Thyroid gland (tissue), 4 donors: Measurements from ENCODE around the gene PSMC4. TPM values are rescaled to one million over a fixed set of nuclear protein-coding genes. Genes with fewer than 3 reads are reported as not detected.

ENCODE experiments used
- DNase-seq, 2 donors: peaks; one replicate each; pipeline ENCODE4 v3.0.0-alpha.2; 2019
- H3K27ac ChIP-seq, 3 donors: fragments of 200-600 bp; sonication (generic); 1 replicate in 2 of 3; 2 replicates in 1 of 3; pipeline ENCODE4 v1.5.1; 2016 to 2019; ENCODE audit warnings: mild to moderate bottlenecking in 1 of 3, moderate library complexity in 1 of 3
- H3K27me3 ChIP-seq: fragments of 200-600 bp; sonication (generic); one replicate; pipeline ENCODE4 v1.5.1; 2019
- H3K36me3 ChIP-seq, 2 donors: fragments of 200-600 bp; sonication (generic); one replicate each; pipeline ENCODE4 v1.5.1; 2016 to 2019
- H3K4me1 ChIP-seq, 2 donors: fragments of 200-600 bp; sonication (generic); one replicate each; pipeline ENCODE4 v1.5.1; 2017 to 2019
- H3K4me3 ChIP-seq, 3 donors: fragments of 200-600 bp; sonication (generic); replicated peaks in 1 of 3; 1 replicate in 2 of 3; 2 replicates in 1 of 3; pipeline ENCODE4 v1.5.1; 2016; ENCODE audit warnings: mild to moderate bottlenecking in 1 of 3
- H3K9me3 ChIP-seq: fragments of 200-600 bp; sonication (generic); one replicate; pipeline ENCODE4 v1.5.1; 2017
- POLR2A ChIP-seq, 2 donors: fragments of 450-650 bp; IDR thresholded peaks; one replicate each; pipeline ENCODE4 v1.6.1; 2017; ENCODE audit warnings: antibody characterized with exemption in 2 of 2, mild to moderate bottlenecking in 2 of 2, moderate library complexity in 1 of 2
- WGBS, 2 donors: methylation state at CpG; one replicate each; pipeline ENCODE4 v1.1.5; 2017; 5-methylcytosine and 5-hydroxymethylcytosine counted together
- intact Hi-C: fragments of 100-400 bp; cut with DNase I; formaldehyde crosslinking; loops from one replicate; pipeline ENCODE4 v1.15.1; 2023
- total RNA-seq, 4 donors: library from RNA; depleted of rRNA; stranded (reverse); fragments of >200 nt; gene quantifications; one replicate each; pipeline ENCODE4 v1.2.3, GENCODE V29; 2016
- TF ChIP-seq, protein P1 (sequence below), 6 experiments: fragments of 200-600 bp in 3 of 6; fragments of 450-650 bp in 3 of 6; sonication (generic) in 3 of 6; IDR thresholded peaks; one replicate each; pipeline ENCODE4 v1.5.1; 2016 to 2019; ENCODE audit warnings: antibody characterized with exemption in 6 of 6, mild to moderate bottlenecking in 2 of 6, inconsistent platforms in 1 of 6, moderate library complexity in 1 of 6

Gene PSMC4
- total RNA-seq, 4 donors from 2014 or later = 120 to 220 (median 166) TPM

GRCh38 chr19:39927076-39927475 lies 43.9 kb upstream of the PSMC4 start:
- H3K27ac ChIP-seq = no peak overlapping the region
- H3K27me3 ChIP-seq = no peaks in the 10 kb centered on the region
- 94% methylated on average over 7 to 11 of the region's 11 CpGs for WGBS, 2 donors
- no peak for DNase-seq
- H3K4me3 ChIP-seq = no peak overlapping the region
- TF ChIP-seq, protein P1, sequence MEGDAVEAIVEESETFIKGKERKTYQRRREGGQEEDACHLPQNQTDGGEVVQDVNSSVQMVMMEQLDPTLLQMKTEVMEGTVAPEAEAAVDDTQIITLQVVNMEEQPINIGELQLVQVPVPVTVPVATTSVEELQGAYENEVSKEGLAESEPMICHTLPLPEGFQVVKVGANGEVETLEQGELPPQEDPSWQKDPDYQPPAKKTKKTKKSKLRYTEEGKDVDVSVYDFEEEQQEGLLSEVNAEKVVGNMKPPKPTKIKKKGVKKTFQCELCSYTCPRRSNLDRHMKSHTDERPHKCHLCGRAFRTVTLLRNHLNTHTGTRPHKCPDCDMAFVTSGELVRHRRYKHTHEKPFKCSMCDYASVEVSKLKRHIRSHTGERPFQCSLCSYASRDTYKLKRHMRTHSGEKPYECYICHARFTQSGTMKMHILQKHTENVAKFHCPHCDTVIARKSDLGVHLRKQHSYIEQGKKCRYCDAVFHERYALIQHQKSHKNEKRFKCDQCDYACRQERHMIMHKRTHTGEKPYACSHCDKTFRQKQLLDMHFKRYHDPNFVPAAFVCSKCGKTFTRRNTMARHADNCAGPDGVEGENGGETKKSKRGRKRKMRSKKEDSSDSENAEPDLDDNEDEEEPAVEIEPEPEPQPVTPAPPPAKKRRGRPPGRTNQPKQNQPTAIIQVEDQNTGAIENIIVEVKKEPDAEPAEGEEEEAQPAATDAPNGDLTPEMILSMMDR (IDR thresholded peaks at IDR 0.05) = no peak
- TF ChIP-seq POLR2A (IDR thresholded peaks at IDR 0.05) = no peak
- intact Hi-C loops = no loop called here
- H3K36me3 ChIP-seq = no peaks in the 10 kb centered on the region
- H3K9me3 ChIP-seq = no peaks in the 10 kb centered on the region
- no peaks in the 10 kb centered on the region for H3K4me1 ChIP-seq

- Histone ChIP-seq H3K27ac (no peak overlapping the region), H3K36me3 (no peaks in the 10 kb centered on the region), H3K4me3 (no peak overlapping the region), H3K4me1 (no peaks in the 10 kb centered on the region), H3K9me3 (no peaks in the 10 kb centered on the region), H3K27me3 (no peaks in the 10 kb centered on the region)
- TF ChIP-seq, protein P1 (IDR thresholded peaks at IDR 0.05) = no peak
- no peak for TF ChIP-seq POLR2A (IDR thresholded peaks at IDR 0.05)
- 94 to 96% methylated on average over 5 to 14 of the region's 23 CpGs for whole genome bisulfite sequencing, 2 donors
- intact Hi-C loops = no loop called here
- no peak for DNase-seq
Measured at GRCh38 chr19:39927524-39928356, 43.2 kb upstream of the PSMC4 start.

DNA sequence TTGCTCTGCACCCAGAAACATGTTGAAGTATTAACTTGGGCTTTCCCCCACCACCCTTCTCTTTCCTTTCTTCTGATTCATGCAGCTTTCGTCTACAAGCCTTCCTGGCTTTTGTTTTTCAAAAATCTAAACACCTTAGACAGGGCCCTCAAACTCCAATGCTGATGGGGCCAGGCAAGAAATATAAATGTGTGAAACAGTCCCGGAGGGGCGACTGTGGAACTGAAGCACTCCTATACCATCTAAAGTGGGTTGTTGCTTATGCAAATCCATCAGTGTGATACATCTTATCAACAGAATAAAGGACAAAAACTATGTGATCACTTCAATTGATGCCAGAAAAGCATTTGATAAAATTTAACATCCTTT lies 42.6 kb upstream of the PSMC4 start:
- no peak overlapping the region for H3K27ac ChIP-seq
- no peak for DNase-seq
- H3K27me3 ChIP-seq = no peaks in the 10 kb centered on the region
- no peaks in the 10 kb centered on the region for H3K4me1 ChIP-seq
- H3K4me3 ChIP-seq = no peak overlapping the region
- H3K9me3 ChIP-seq = no peaks in the 10 kb centered on the region
- WGBS, 2 donors = 88 to 98% methylated on average over 3 of the region's 3 CpGs
- TF ChIP-seq, protein P1 (IDR thresholded peaks at IDR 0.05) = no peak
- TF ChIP-seq POLR2A (IDR thresholded peaks at IDR 0.05) = no peak
- intact Hi-C loops = no loop called here
- no peaks in the 10 kb centered on the region for H3K36me3 ChIP-seq

DNA sequence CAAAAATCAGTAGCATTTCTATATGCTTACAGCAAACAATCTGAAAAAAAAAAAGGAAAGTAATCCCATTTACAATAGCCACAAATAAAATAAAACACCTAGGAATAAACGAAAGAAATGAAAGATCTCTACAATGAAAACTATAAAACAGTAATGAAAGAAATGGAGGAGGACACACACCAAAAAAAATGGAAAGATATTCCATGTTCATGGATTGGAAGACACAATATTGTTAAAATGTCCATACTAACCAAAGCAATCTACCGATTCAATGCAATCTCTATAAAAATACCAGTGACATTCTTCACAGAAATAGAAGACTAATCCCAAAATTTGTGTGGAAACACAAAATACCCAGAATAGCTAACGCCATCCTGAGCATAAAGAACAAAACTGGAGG lies 41.2 kb upstream of the PSMC4 start:
- no peaks in the 10 kb centered on the region for H3K9me3 ChIP-seq
- H3K36me3 ChIP-seq = no peaks in the 10 kb centered on the region
- H3K4me3 ChIP-seq = no peak overlapping the region
- TF ChIP-seq, protein P1 (IDR thresholded peaks at IDR 0.05) = no peak
- no peak for TF ChIP-seq POLR2A (IDR thresholded peaks at IDR 0.05)
- WGBS, 2 donors = 89 to 93% methylated on average over 3 of the region's 3 CpGs
- H3K27me3 ChIP-seq = no peaks in the 10 kb centered on the region
- H3K4me1 ChIP-seq = no peaks in the 10 kb centered on the region
- DNase-seq = no peak
- intact Hi-C loops = no loop called here
- no peak overlapping the region for H3K27ac ChIP-seq

DNA sequence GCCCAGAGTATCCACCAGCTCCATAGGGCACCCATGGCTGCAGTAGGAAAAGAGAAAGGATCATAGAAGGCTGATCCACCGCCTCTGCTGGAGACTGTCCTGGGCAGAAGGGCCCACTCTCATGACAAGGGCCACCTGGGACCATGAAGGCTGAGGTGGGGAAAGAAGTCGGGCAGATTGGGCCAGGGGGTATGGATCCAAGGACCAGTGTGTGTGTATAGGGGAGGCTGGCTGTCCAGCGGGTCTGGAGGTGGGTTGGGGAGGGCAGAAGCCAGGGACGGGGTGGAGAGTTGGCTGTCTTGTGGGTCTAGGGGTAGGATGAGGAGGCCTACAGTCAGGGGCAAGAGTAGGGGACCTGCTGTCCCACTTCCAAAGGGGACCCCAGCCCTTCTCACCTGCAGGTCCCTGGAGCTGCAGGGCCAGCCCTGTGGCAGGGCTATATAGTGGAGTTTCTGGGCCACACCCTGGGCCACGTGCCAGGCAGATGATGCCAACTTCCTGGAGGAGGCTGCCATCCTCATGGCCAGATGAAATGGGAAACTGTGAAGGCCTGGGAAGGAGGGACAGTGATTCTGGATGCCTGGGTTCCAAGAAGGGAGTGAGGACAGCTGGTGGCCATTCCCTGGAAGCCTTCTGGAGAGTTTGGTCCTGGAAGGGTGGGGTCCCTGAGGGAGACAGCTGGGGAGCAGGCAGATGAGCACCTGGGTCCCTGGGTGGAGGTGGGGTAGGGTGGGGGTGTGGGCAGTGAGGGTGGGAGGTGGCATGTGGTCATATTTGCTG lies 36.2 kb upstream of the PSMC4 start, which contains the start of gene FCGBP:
TSS of gene FCGBP (minus strand) at position 51 of the 780 bp plus-strand sequence.
- 82 to 89% methylated on average over 5 of the region's 5 CpGs for WGBS, 2 donors
- intact Hi-C loops = no loop called here

More for the DNA sequence above, 36.2 kb upstream of the PSMC4 start, which contains the start of gene FCGBP:
- Histone ChIP-seq H3K4me3 (no peak within 1 kb of the TSS), H3K36me3 (no peaks in the 10 kb centered on the region), H3K9me3 (no peaks in the 10 kb centered on the region), H3K27me3 (no peaks in the 10 kb centered on the region), H3K27ac (no peak within 1 kb of the TSS), H3K4me1 (no peaks in the 10 kb centered on the region)
- no peak for DNase-seq
- TF ChIP-seq POLR2A (IDR thresholded peaks at IDR 0.05) = no peak
- TF ChIP-seq, protein P1 (IDR thresholded peaks at IDR 0.05) = no peak
